GM12878 (cell line): ENCODE results near the gene ADAMTSL1.

Source experiments
- HCFC1 ChIP-seq: fragments of 150-350 bp; IDR thresholded peaks from 2 replicates; pipeline ENCODE4 v1.6.1; 2014; ENCODE audit warnings: low read length
- MTA3 ChIP-seq: IDR thresholded peaks from 2 replicates; pipeline ENCODE4 v1.6.1; 2012; ENCODE audit warnings: low read length, inconsistent platforms, borderline replicate concordance
- SPI1 ChIP-seq: IDR thresholded peaks from 2 replicates; pipeline ENCODE4 v1.6.1; 2011; ENCODE audit warnings: low read depth, mild to moderate bottlenecking, low read length, moderate library complexity, borderline replicate concordance; ENCODE audit not compliant: insufficient read depth
- SRF ChIP-seq, 2 experiments: IDR thresholded peaks; 2 replicates each; pipeline ENCODE4 v1.6.1; 2011; ENCODE audit warnings: low read depth in 2 of 2, low read length in 2 of 2, mild to moderate bottlenecking in 1 of 2, moderate library complexity in 1 of 2
- STAT3 ChIP-seq: IDR thresholded peaks from 2 replicates; pipeline ENCODE4 v1.6.1; 2011; ENCODE audit warnings: low read depth, low read length, improper control_type of control experiment
- TF ChIP-seq, protein P1 (sequence below): IDR thresholded peaks from 2 replicates; pipeline ENCODE4 v1.6.1; 2011; ENCODE audit warnings: low read depth, low read length, improper control_type of control experiment, borderline replicate concordance
- TF ChIP-seq, protein P2 (sequence below): fragments of 450-650 bp; IDR thresholded peaks from 2 replicates; pipeline ENCODE4 v1.6.1; 2017; ENCODE audit warnings: mild to moderate bottlenecking
- TF ChIP-seq, protein P3 (sequence below), 3 experiments: IDR thresholded peaks in 2 of 3; conservative IDR thresholded peaks in 1 of 3; 2 replicates each; pipeline ENCODE4 v1.5.1; 2011; ENCODE audit warnings: low read depth in 3 of 3, low read length in 3 of 3, mild to moderate bottlenecking in 3 of 3, control low read depth in 2 of 3, moderate library complexity in 2 of 3, inconsistent platforms in 1 of 3, mixed read lengths in 1 of 3; ENCODE audit not compliant: control insufficient read depth in 2 of 3, insufficient read depth in 1 of 3; ENCODE audit errors: extremely low read depth in 1 of 3
- TF ChIP-seq, protein P4 (sequence below): IDR thresholded peaks from 2 replicates; pipeline ENCODE4 v1.6.1; 2012; ENCODE audit warnings: mild to moderate bottlenecking, low read depth, low read length

DNA sequence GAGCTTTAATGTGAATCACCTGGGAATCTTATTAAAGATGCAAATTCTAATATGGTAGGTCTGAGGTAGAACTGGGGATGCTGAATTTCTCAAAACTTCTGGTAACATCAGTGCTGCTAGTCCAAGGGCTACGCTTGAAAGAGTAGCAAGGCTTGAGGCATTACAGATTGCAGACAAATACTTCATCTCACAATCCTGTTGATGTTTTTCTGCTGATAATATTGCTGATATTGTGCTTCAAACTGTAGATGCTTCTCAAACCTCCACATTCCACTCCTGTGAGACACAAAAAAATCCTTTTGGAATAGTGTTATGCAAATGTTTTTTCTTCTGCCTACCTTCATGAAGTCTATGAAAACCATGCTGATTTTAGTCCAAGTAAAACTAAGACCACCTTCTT lies 419.5 kb downstream of the ADAMTSL1 start:
- TF ChIP-seq MTA3 = no peak
- TF ChIP-seq, protein P1, sequence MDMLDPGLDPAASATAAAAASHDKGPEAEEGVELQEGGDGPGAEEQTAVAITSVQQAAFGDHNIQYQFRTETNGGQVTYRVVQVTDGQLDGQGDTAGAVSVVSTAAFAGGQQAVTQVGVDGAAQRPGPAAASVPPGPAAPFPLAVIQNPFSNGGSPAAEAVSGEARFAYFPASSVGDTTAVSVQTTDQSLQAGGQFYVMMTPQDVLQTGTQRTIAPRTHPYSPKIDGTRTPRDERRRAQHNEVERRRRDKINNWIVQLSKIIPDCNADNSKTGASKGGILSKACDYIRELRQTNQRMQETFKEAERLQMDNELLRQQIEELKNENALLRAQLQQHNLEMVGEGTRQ = no peak
- TF ChIP-seq SPI1 = no peak
- TF ChIP-seq, protein P2, sequence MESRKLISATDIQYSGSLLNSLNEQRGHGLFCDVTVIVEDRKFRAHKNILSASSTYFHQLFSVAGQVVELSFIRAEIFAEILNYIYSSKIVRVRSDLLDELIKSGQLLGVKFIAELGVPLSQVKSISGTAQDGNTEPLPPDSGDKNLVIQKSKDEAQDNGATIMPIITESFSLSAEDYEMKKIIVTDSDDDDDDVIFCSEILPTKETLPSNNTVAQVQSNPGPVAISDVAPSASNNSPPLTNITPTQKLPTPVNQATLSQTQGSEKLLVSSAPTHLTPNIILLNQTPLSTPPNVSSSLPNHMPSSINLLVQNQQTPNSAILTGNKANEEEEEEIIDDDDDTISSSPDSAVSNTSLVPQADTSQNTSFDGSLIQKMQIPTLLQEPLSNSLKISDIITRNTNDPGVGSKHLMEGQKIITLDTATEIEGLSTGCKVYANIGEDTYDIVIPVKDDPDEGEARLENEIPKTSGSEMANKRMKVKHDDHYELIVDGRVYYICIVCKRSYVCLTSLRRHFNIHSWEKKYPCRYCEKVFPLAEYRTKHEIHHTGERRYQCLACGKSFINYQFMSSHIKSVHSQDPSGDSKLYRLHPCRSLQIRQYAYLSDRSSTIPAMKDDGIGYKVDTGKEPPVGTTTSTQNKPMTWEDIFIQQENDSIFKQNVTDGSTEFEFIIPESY = no peak
- no peak for TF ChIP-seq SRF (IDR thresholded peaks at IDR 0.05; ENCODE audit: low read depth in 2 of 2, low read length in 2 of 2)
- TF ChIP-seq, protein P3, sequence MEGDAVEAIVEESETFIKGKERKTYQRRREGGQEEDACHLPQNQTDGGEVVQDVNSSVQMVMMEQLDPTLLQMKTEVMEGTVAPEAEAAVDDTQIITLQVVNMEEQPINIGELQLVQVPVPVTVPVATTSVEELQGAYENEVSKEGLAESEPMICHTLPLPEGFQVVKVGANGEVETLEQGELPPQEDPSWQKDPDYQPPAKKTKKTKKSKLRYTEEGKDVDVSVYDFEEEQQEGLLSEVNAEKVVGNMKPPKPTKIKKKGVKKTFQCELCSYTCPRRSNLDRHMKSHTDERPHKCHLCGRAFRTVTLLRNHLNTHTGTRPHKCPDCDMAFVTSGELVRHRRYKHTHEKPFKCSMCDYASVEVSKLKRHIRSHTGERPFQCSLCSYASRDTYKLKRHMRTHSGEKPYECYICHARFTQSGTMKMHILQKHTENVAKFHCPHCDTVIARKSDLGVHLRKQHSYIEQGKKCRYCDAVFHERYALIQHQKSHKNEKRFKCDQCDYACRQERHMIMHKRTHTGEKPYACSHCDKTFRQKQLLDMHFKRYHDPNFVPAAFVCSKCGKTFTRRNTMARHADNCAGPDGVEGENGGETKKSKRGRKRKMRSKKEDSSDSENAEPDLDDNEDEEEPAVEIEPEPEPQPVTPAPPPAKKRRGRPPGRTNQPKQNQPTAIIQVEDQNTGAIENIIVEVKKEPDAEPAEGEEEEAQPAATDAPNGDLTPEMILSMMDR (IDR thresholded peaks at IDR 0.05 in 2 of 3, conservative IDR thresholded peaks at IDR 0.05 in 1 of 3; ENCODE audit: control insufficient read depth in 2 of 3, extremely low read depth in 1 of 3, insufficient read depth in 1 of 3, low read depth in 3 of 3, low read length in 3 of 3) = no peak
- TF ChIP-seq, protein P4, sequence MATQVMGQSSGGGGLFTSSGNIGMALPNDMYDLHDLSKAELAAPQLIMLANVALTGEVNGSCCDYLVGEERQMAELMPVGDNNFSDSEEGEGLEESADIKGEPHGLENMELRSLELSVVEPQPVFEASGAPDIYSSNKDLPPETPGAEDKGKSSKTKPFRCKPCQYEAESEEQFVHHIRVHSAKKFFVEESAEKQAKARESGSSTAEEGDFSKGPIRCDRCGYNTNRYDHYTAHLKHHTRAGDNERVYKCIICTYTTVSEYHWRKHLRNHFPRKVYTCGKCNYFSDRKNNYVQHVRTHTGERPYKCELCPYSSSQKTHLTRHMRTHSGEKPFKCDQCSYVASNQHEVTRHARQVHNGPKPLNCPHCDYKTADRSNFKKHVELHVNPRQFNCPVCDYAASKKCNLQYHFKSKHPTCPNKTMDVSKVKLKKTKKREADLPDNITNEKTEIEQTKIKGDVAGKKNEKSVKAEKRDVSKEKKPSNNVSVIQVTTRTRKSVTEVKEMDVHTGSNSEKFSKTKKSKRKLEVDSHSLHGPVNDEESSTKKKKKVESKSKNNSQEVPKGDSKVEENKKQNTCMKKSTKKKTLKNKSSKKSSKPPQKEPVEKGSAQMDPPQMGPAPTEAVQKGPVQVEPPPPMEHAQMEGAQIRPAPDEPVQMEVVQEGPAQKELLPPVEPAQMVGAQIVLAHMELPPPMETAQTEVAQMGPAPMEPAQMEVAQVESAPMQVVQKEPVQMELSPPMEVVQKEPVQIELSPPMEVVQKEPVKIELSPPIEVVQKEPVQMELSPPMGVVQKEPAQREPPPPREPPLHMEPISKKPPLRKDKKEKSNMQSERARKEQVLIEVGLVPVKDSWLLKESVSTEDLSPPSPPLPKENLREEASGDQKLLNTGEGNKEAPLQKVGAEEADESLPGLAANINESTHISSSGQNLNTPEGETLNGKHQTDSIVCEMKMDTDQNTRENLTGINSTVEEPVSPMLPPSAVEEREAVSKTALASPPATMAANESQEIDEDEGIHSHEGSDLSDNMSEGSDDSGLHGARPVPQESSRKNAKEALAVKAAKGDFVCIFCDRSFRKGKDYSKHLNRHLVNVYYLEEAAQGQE = no peak
- TF ChIP-seq STAT3 = no peak
- no peak for TF ChIP-seq HCFC1
